HepG2 (cell line): ENCODE measurements around the gene SYT14. TPM values are rescaled to one million over a fixed set of nuclear protein-coding genes. Genes with fewer than 3 reads are reported as not detected.

ENCODE experiments used
- HCFC1 ChIP-seq: fragments of 150-350 bp; IDR thresholded peaks from 2 replicates; pipeline ENCODE4 v1.6.1; 2014; ENCODE audit warnings: low read depth, low read length
- SIX4 ChIP-seq: sonication (generic); formaldehyde crosslinking; IDR thresholded peaks from 2 replicates; pipeline ENCODE4 v1.4.0; 2020; ENCODE audit warnings: missing genetic modification reagents
- ZBTB8A ChIP-seq: sonication (generic); formaldehyde crosslinking; IDR thresholded peaks from 2 replicates; pipeline ENCODE4 v1.4.0; 2020; ENCODE audit warnings: mild to moderate bottlenecking, low read depth, missing genetic modification reagents, borderline replicate concordance
- ZNF275 ChIP-seq: sonication (generic); formaldehyde crosslinking; IDR thresholded peaks from 2 replicates; pipeline ENCODE4 v1.8.0; 2022; ENCODE audit warnings: missing genetic modification reagents, mild to moderate bottlenecking, inconsistent platforms, borderline replicate concordance
- polyA plus RNA-seq, 8 experiments: library from polyadenylated mRNA; depleted of rRNA in 3 of 8; stranded (reverse) in 7 of 8; unstranded in 1 of 8; fragments of >200 nt; fragmentation: Illumina TruSeq in 4 of 8; extraction: Trizol in 4 of 8; gene quantifications; 2 replicates each; pipeline versions ENCODE4 v1.2.1 to v1.2.3, GENCODE V29; 2011 to 2016; ENCODE audit warnings: low read depth in 4 of 8, missing spikeins in 1 of 8, mixed read lengths in 1 of 8; ENCODE audit not compliant: insufficient read depth in 1 of 8
- total RNA-seq, 5 experiments: library from RNA; depleted of rRNA; stranded (reverse); fragments of >200 nt; fragmentation: Illumina TruSeq; extraction: Trizol; gene quantifications; 2 replicates each; pipeline ENCODE4 v1.2.3, GENCODE V29; 2016; ENCODE audit warnings: low read depth in 1 of 5
- TF ChIP-seq, protein P1 (sequence below): sonication (generic); formaldehyde crosslinking; IDR thresholded peaks from 2 replicates; pipeline ENCODE4 v1.5.0; 2020; ENCODE audit warnings: mild to moderate bottlenecking, missing genetic modification reagents, borderline replicate concordance

The SYT14 gene
- total and polyA plus RNA-seq, 2 of the 13 experiments (the other 11 are each of a cell fraction or from before 2014, with no cell fraction given): not detected

- TF ChIP-seq, protein P1, sequence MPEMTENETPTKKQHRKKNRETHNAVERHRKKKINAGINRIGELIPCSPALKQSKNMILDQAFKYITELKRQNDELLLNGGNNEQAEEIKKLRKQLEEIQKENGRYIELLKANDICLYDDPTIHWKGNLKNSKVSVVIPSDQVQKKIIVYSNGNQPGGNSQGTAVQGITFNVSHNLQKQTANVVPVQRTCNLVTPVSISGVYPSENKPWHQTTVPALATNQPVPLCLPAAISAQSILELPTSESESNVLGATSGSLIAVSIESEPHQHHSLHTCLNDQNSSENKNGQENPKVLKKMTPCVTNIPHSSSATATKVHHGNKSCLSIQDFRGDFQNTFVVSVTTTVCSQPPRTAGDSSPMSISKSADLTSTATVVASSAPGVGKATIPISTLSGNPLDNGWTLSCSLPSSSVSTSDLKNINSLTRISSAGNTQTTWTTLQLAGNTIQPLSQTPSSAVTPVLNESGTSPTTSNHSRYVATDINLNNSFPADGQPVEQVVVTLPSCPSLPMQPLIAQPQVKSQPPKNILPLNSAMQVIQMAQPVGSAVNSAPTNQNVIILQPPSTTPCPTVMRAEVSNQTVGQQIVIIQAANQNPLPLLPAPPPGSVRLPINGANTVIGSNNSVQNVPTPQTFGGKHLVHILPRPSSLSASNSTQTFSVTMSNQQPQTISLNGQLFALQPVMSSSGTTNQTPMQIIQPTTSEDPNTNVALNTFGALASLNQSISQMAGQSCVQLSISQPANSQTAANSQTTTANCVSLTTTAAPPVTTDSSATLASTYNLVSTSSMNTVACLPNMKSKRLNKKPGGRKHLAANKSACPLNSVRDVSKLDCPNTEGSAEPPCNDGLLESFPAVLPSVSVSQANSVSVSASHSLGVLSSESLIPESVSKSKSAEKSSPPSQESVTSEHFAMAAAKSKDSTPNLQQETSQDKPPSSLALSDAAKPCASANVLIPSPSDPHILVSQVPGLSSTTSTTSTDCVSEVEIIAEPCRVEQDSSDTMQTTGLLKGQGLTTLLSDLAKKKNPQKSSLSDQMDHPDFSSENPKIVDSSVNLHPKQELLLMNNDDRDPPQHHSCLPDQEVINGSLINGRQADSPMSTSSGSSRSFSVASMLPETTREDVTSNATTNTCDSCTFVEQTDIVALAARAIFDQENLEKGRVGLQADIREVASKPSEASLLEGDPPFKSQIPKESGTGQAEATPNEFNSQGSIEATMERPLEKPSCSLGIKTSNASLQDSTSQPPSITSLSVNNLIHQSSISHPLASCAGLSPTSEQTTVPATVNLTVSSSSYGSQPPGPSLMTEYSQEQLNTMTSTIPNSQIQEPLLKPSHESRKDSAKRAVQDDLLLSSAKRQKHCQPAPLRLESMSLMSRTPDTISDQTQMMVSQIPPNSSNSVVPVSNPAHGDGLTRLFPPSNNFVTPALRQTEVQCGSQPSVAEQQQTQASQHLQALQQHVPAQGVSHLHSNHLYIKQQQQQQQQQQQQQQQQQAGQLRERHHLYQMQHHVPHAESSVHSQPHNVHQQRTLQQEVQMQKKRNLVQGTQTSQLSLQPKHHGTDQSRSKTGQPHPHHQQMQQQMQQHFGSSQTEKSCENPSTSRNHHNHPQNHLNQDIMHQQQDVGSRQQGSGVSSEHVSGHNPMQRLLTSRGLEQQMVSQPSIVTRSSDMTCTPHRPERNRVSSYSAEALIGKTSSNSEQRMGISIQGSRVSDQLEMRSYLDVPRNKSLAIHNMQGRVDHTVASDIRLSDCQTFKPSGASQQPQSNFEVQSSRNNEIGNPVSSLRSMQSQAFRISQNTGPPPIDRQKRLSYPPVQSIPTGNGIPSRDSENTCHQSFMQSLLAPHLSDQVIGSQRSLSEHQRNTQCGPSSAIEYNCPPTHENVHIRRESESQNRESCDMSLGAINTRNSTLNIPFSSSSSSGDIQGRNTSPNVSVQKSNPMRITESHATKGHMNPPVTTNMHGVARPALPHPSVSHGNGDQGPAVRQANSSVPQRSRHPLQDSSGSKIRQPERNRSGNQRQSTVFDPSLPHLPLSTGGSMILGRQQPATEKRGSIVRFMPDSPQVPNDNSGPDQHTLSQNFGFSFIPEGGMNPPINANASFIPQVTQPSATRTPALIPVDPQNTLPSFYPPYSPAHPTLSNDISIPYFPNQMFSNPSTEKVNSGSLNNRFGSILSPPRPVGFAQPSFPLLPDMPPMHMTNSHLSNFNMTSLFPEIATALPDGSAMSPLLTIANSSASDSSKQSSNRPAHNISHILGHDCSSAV (CRISPR knock-in tag): no peak
- no peak for TF ChIP-seq ZBTB8A (CRISPR knock-in tag)
- TF ChIP-seq HCFC1: no peak
- no peak for TF ChIP-seq SIX4 (CRISPR knock-in tag)
- TF ChIP-seq ZNF275 (CRISPR knock-in tag): no peak
These were observed 47.2 kb upstream of the SYT14 start (continued) for GRCh38 chr1:209890641-209891330.
